Kidney epithelial cell (primary cell): ENCODE data around the gene IL17RD. TPM values are rescaled to one million over a fixed set of nuclear protein-coding genes. Genes with fewer than 3 reads are reported as not detected.

ENCODE experiments used
- DNase-seq: peaks from one replicate; pipeline ENCODE4 v3.0.0-alpha.2; 2010; ENCODE audit warnings: low read depth
- H3K27me3 ChIP-seq: 2 replicates; pipeline ENCODE4 v1.6.0; 2011; ENCODE audit warnings: low read length; ENCODE audit not compliant: control insufficient read depth, insufficient read depth
- H3K36me3 ChIP-seq: 2 replicates; pipeline ENCODE4 v1.5.1; 2011; ENCODE audit warnings: low read length; ENCODE audit not compliant: control insufficient read depth, insufficient read depth
- H3K4me3 ChIP-seq: 2 replicates; pipeline ENCODE4 v1.5.1; 2011; ENCODE audit warnings: low read depth, mild to moderate bottlenecking, control low read depth, low read length
- CTCF ChIP-seq: IDR thresholded peaks from 2 replicates; pipeline ENCODE4 v1.5.1; 2011; ENCODE audit warnings: mild to moderate bottlenecking, moderate library complexity, low read length, control low read depth, inconsistent platforms; ENCODE audit not compliant: insufficient read depth, poor library complexity, severe bottlenecking
- total RNA-seq: library from RNA; depleted of rRNA; stranded (reverse); fragments of >200 nt; gene quantifications from 2 replicates; pipeline ENCODE4 v1.2.3, GENCODE V29; 2015

The IL17RD gene
- total RNA-seq, 1 donor from 2014 or later: 25.7 TPM

DNA sequence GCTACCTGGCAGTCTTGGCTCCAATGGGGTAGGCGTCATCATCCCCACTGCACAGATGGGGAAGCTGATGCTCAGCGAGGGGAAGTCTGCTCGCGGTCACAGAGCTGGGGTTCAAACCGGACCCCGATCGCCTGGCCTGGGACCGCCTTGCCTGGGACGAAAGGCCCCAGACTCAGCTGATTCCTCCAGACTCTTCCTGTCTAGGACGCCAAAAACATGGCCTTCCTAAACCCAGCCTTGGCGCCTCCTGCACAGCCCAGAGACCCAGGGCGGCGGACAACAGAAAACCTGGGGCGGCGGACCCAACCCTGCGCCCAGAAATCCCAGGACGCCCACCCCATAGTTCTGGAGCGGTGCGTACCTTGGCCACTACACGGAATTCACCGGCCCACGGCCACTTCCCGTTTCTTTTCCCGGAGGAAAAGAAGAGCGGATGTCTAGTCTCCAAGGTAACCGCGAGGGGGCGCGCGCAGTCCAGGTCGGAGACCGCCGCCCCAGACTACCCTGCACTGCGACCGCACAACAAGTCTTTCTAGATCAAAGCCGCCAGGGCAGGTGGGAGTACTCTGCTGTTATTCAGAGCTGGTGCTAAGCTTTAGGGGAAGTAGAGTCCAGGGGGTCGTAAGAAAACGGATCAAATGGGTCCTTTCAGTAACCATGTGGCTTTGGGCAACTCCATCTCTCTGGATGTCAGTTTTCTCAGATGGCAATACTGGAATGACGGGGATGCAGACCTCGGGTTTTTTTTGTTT, 4.9 kb upstream of the IL17RD start:
- H3K36me3 ChIP-seq: no peaks in the 10 kb centered on the region
- TF ChIP-seq CTCF: peak; percentile 90
- peak overlapping the region; percentile 39 for H3K4me3 ChIP-seq
- no peak for DNase-seq
- no peaks in the 10 kb centered on the region for H3K27me3 ChIP-seq

DNA sequence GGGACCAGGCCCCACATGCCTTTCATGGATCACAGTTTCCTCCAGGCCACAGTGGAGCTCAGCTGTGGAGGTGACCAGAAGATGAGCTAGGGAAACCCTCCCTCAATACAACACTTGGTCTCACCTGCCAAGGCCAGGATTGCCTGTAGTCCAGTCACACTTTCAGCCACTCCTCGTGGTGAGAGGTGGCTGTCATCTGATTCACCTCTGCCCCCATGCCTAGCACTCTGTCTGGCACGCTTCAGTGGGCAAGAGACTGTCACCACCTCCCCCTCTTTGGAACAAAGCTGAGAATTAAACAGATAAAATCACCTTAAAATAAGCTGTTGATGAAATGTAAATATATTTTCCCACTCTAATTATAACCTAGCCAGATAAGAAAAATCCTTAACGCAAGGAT, 4.0 kb upstream of the IL17RD start:
- no peak overlapping the region for H3K4me3 ChIP-seq
- H3K36me3 ChIP-seq: no peaks in the 10 kb centered on the region
- no peak for DNase-seq
- no peaks in the 10 kb centered on the region for H3K27me3 ChIP-seq
- TF ChIP-seq CTCF: no peak

- no peak for DNase-seq
- H3K4me3 ChIP-seq: no peak overlapping the region
- no peak for TF ChIP-seq CTCF
Observed at GRCh38 chr3:57168151-57168550, 3.0 kb upstream of the IL17RD start.

GRCh38 chr3:57166660-57167059, 1.5 kb upstream of the IL17RD start:
- H3K36me3 ChIP-seq: no peaks in the 10 kb centered on the region
- no peak for DNase-seq
- no peak overlapping the region for H3K4me3 ChIP-seq
- H3K27me3 ChIP-seq: no peaks in the 10 kb centered on the region
- no peak for TF ChIP-seq CTCF

More at GRCh38 chr3:57168151-57168550, 3.0 kb upstream of the IL17RD start:
- H3K36me3 ChIP-seq: no peaks in the 10 kb centered on the region
- H3K27me3 ChIP-seq: no peaks in the 10 kb centered on the region

GRCh38 chr3:57165641-57166040, 488 bp upstream of the IL17RD start:
- no peak for DNase-seq
- no peaks in the 10 kb centered on the region for H3K36me3 ChIP-seq
- no peak overlapping the region for H3K4me3 ChIP-seq
- TF ChIP-seq CTCF: no peak
- H3K27me3 ChIP-seq: no peaks in the 10 kb centered on the region

DNA sequence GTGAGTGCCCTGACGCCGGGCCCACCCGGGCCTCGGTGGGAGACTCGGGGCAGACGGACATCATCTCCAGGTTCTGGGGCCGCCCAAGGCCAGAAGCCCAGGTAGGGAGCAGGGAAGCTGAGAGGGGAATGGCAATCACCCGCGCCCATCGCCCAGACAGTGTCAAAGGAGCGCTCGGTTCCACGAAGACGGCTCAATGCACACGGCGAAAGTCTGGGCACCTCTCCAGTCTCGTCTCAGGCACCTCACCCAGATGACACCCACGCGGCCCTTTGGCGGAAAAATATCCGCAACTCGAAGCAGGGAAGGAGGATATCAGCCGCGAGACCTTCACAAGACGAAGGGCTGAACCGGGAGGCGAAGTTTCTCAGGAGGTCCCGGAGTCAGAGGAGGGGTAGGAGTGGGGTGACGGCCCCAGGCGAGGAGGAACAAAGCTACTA, 916 bp downstream of the IL17RD start:
- Histone ChIP-seq H3K36me3 (no peaks in the 10 kb centered on the region), H3K27me3 (no peaks in the 10 kb centered on the region), H3K4me3 (peak overlapping the region; percentile 78)
- no peak for TF ChIP-seq CTCF
- no peak for DNase-seq
